Keratinocyte (primary cell): ENCODE results near the gene EXD2. TPM values are rescaled to one million over a fixed set of nuclear protein-coding genes. Genes with fewer than 3 reads are reported as not detected.

Experiments
- DNase-seq: peaks from one replicate; pipeline ENCODE4 v3.0.0-alpha.2; 2011; ENCODE audit warnings: low read depth, missing footprints, low spot score
- FAIRE-seq: peaks from 2 replicates; lab custom pipeline; 2011; peaks lifted over from hg19 to GRCh38; lab: Jason Lieb, UNC
- H2AFZ ChIP-seq: 2 replicates; pipeline ENCODE4 v1.6.0; 2012; ENCODE audit warnings: low read length, control low read depth, inconsistent platforms; ENCODE audit not compliant: control insufficient read depth
- H3K27ac ChIP-seq: 2 replicates; pipeline ENCODE4 v1.5.1; 2011; ENCODE audit warnings: low read length; ENCODE audit not compliant: control insufficient read depth, insufficient read depth
- H3K27me3 ChIP-seq: 3 replicates; pipeline ENCODE4 v1.6.0; 2011; ENCODE audit warnings: low read length; ENCODE audit not compliant: control insufficient read depth, insufficient read depth; ENCODE audit errors: extremely low read depth
- H3K36me3 ChIP-seq, 2 experiments: 2 replicates in 1 of 2; 3 replicates in 1 of 2; pipeline ENCODE4 v1.5.1; 2011; ENCODE audit warnings: low read length in 2 of 2, mild to moderate bottlenecking in 1 of 2; ENCODE audit not compliant: control insufficient read depth in 2 of 2, insufficient read depth in 2 of 2; ENCODE audit errors: extremely low read depth in 1 of 2
- H3K4me1 ChIP-seq: 3 replicates; pipeline ENCODE4 v1.5.1; 2011; ENCODE audit warnings: low read length; ENCODE audit not compliant: control insufficient read depth, insufficient read depth; ENCODE audit errors: extremely low read depth
- H3K4me2 ChIP-seq: 3 replicates; pipeline ENCODE4 v1.6.0; 2011; ENCODE audit warnings: low read depth, low read length; ENCODE audit not compliant: control insufficient read depth, insufficient read depth; ENCODE audit errors: extremely low read depth
- H3K4me3 ChIP-seq, 3 experiments: fragments of 200-600 bp in 1 of 3; sonication (generic) in 1 of 3; 2 replicates in 2 of 3; 3 replicates in 1 of 3; pipeline ENCODE4 v1.5.1; 2011 to 2016; ENCODE audit warnings: low read length in 3 of 3, mild to moderate bottlenecking in 3 of 3, control low read depth in 2 of 3, inconsistent platforms in 1 of 3, low read depth in 1 of 3, mixed read lengths in 1 of 3, mixed run types in 1 of 3, moderate library complexity in 1 of 3; ENCODE audit not compliant: control insufficient read depth in 2 of 3, insufficient read depth in 2 of 3; ENCODE audit errors: extremely low read depth in 1 of 3
- H3K79me2 ChIP-seq: 2 replicates; pipeline ENCODE4 v1.6.0; 2012; ENCODE audit warnings: low read length; ENCODE audit not compliant: control insufficient read depth, insufficient read depth
- H3K9ac ChIP-seq: 3 replicates; pipeline ENCODE4 v1.6.0; 2011; ENCODE audit warnings: low read length; ENCODE audit not compliant: control insufficient read depth, insufficient read depth; ENCODE audit errors: extremely low read depth
- H3K9me1 ChIP-seq: 3 replicates; pipeline ENCODE4 v1.6.0; 2011; ENCODE audit warnings: low read length; ENCODE audit not compliant: control insufficient read depth, insufficient read depth; ENCODE audit errors: extremely low read depth
- H3K9me3 ChIP-seq: 2 replicates; pipeline ENCODE4 v1.5.1; 2012; ENCODE audit warnings: low read depth, low read length; ENCODE audit not compliant: control insufficient read depth
- H4K20me1 ChIP-seq: 3 replicates; pipeline ENCODE4 v1.6.0; 2011; ENCODE audit warnings: low read length; ENCODE audit not compliant: control insufficient read depth, insufficient read depth; ENCODE audit errors: extremely low read depth
- CTCF ChIP-seq, 3 experiments: IDR thresholded peaks in 1 of 3; conservative IDR thresholded peaks in 1 of 3; optimal IDR thresholded peaks in 1 of 3; 2 replicates in 2 of 3; 3 replicates in 1 of 3; pipeline versions ENCODE3 to v1.5.1; 2011; ENCODE audit warnings: low read length in 3 of 3, mild to moderate bottlenecking in 3 of 3, moderate library complexity in 2 of 3, control low read depth in 1 of 3, inconsistent platforms in 1 of 3; ENCODE audit not compliant: insufficient read depth in 2 of 3; ENCODE audit errors: extremely low read depth in 1 of 3
- EZH2 ChIP-seq: IDR thresholded peaks from one replicate; pipeline ENCODE4 v1.6.1; 2012; ENCODE audit warnings: inconsistent platforms, mild to moderate bottlenecking, low read length, moderate library complexity
- dilution Hi-C: fragments of 300-500 bp; cut with MboI; formaldehyde crosslinking; loops from one replicate; pipeline ENCODE4 v1.7.0; 2020; ENCODE audit warnings: low sequenced_read_pairs; ENCODE audit not compliant: extremely low pct_ligation_motif_present
- polyA plus RNA-seq, 5 experiments: library from polyadenylated mRNA; depleted of rRNA in 3 of 5; stranded (reverse) in 3 of 5; stranded (forward) in 1 of 5; unstranded in 1 of 5; fragments of >200 nt; gene quantifications; 1 replicate in 1 of 5; 2 replicates in 3 of 5; 3 replicates in 1 of 5; pipeline versions ENCODE4 v1.2.1 to v1.2.3, GENCODE V29; 2011 to 2012; ENCODE audit warnings: missing spikeins in 2 of 5, low read depth in 1 of 5, low replicate concordance in 1 of 5

Gene EXD2
- polyA plus RNA-seq, 1 donor (not counting 4 experiments of a cell fraction or from before 2014, with no cell fraction given), result 22.7 TPM

GRCh38 chr14:69183735-69184134, 7.6 kb upstream of the EXD2 start:
- no peaks in the 10 kb centered on the region for H4K20me1 ChIP-seq
- no peaks in the 10 kb centered on the region for H3K9me1 ChIP-seq
- H3K4me2 ChIP-seq, result no peak overlapping the region
- TF ChIP-seq EZH2 (no peak), CTCF (optimal IDR thresholded peaks at IDR 0.05 in 1 of 3, IDR thresholded peaks at IDR 0.05 in 1 of 3, conservative IDR thresholded peaks at IDR 0.05 in 1 of 3; ENCODE audit: extremely low read depth in 1 of 3, insufficient read depth in 2 of 3, low read length in 3 of 3) (no peak)
- no peaks in the 10 kb centered on the region for H3K27me3 ChIP-seq
- H3K9me3 ChIP-seq, result no peaks in the 10 kb centered on the region
- FAIRE-seq (no peak), DNase-seq (no peak)
- no peaks in the 10 kb centered on the region for H3K36me3 ChIP-seq
- no peak overlapping the region for H3K4me3 ChIP-seq
- H3K9ac ChIP-seq, result no peak overlapping the region
- dilution Hi-C loops, result no loop called here
- no peaks in the 10 kb centered on the region for H3K79me2 ChIP-seq
- no peaks in the 10 kb centered on the region for H3K4me1 ChIP-seq
- H2AFZ ChIP-seq, result no peak overlapping the region
- H3K27ac ChIP-seq, result no peak overlapping the region

GRCh38 chr14:69190191-69190590, 1.1 kb upstream of the EXD2 start:
- H3K27ac ChIP-seq, result no peak overlapping the region
- no peaks in the 10 kb centered on the region for H3K9me1 ChIP-seq
- H3K4me2 ChIP-seq, result no peak overlapping the region
- no peaks in the 10 kb centered on the region for H4K20me1 ChIP-seq
- H3K79me2 ChIP-seq, result peaks cover 9% of the 10 kb centered on the region
- no peaks in the 10 kb centered on the region for H3K9me3 ChIP-seq
- dilution Hi-C loops, result no loop called here
- no peak overlapping the region for H3K4me3 ChIP-seq
- peaks cover 5% of the 10 kb centered on the region for H3K4me1 ChIP-seq
- H3K27me3 ChIP-seq, result no peaks in the 10 kb centered on the region
- no peaks in the 10 kb centered on the region for H3K36me3 ChIP-seq
- H2AFZ ChIP-seq, result no peak overlapping the region
- FAIRE-seq (no peak), DNase-seq (no peak)
- no peak for TF ChIP-seq CTCF (optimal IDR thresholded peaks at IDR 0.05 in 1 of 3, IDR thresholded peaks at IDR 0.05 in 1 of 3, conservative IDR thresholded peaks at IDR 0.05 in 1 of 3; ENCODE audit: extremely low read depth in 1 of 3, insufficient read depth in 2 of 3, low read length in 3 of 3)
- TF ChIP-seq EZH2, result no peak
- H3K9ac ChIP-seq, result no peak overlapping the region
